Vagina (tissue), 2 donors: ENCODE data around the gene ZSCAN20.

Experiments used
- CTCF ChIP-seq, 3 experiments: fragments of 450-650 bp in 2 of 3; fragments of 200-600 bp in 1 of 3; sonication (generic) in 1 of 3; IDR thresholded peaks; one replicate each; pipeline ENCODE4 v1.5.1; 2017 to 2019; ENCODE audit warnings: antibody characterized with exemption in 3 of 3, mild to moderate bottlenecking in 2 of 3, moderate library complexity in 2 of 3
- POLR2A ChIP-seq, 2 donors: fragments of 450-650 bp; IDR thresholded peaks; one replicate each; pipeline ENCODE4 v1.6.1; 2017; ENCODE audit warnings: antibody characterized with exemption in 2 of 2, mild to moderate bottlenecking in 2 of 2, moderate library complexity in 2 of 2
- POLR2AphosphoS5 ChIP-seq, 2 donors: sonication (generic); formaldehyde crosslinking; IDR thresholded peaks; one replicate each; pipeline ENCODE4 v1.9.0; 2017; ENCODE audit warnings: antibody characterized with exemption in 2 of 2, mild to moderate bottlenecking in 2 of 2, low read depth in 1 of 2; ENCODE audit not compliant: insufficient read depth in 1 of 2

GRCh38 chr1:33497410-33497809, 25.0 kb downstream of the ZSCAN20 start:
- TF ChIP-seq CTCF (IDR thresholded peaks at IDR 0.05) (no peak), POLR2A (IDR thresholded peaks at IDR 0.05) (no peak), POLR2AphosphoS5 (IDR thresholded peaks at IDR 0.05; ENCODE audit: insufficient read depth in 1 of 2, low read depth in 1 of 2) (no peak)
